ENCODE data around the gene LSM3. TPM values are rescaled to one million over a fixed set of nuclear protein-coding genes. Genes with fewer than 3 reads are reported as not detected.
A peak's percentile ranks its signal among the peaks of the same experiment; 100 is the strongest.

LSM3 gene
- total RNA-seq, 1 experiment from 2014 or later: 10.2 TPM

DNA sequence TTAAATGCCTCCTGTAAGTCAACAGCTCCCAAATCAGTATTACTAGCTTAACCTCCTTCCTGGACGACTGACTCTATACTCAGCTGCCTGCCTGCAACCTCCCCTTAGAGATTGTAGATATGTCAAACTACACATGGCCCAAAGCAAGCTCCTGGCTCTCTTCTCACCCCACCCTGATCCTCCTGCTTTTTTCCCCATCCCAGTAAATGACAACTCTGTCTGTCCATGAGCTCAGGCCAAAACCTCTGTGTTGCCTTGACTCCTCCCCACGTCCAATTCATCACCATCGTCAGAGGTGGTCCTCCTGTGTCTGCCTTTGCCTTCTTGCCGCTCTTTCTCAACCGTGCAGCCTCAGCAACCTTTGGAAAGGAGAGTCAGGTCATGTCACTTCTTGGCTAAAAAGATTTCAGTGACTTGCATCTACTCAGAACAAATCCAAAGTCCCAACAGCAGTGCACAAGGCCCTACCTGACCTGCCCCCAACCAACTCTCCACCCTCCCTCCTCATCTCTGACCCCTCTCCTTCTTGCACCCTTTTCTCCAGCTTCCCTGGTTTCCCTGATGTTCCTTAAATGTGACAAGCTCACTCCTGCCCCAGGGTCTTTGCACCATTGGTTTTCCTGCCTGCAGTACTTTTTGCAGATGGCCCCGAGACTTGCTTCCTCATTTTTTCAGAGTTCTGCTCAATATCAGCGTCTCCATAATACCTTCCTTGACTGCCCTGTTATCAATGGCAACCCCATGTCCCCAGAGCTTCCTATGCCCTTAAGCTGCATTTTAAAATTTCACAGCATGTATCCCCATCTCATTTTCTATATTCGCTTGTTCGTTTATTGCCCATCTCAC is 52.8 kb downstream of the LSM3 start:
- no TSS peak for BruUV-seq (replicated peaks)
- POLR2A ChIA-PET: interaction anchor here (0.6 to 1.2 kb wide), 2 partner anchors 11 to 369 kb away, joined by 3 read pairs; no protein-coding TSS in a partner anchor

DNA sequence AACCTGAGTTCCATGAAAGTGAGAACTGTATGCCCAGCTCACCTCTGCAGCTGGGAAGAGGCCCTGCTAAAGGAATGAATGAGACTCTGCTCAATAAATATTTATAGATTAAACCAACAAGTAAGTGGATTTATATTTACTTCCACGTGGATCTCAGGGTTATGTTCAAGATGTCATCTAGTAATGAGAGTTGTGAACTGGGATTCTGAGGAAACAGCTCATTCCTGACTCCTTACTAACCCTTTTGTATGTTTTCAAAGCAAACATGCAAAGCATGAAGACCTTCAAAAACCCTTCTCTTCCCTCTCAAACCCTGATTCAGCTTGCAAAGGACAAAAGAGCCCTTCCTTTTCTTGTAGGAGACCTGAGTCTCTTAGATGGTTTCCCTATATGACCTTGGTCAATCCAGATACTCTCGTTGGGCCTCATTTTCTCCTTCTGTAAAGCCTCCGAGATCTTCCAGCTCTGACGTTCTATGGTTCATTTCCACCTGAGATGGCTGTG is 53.4 kb downstream of the LSM3 start:
- intact Hi-C loops (cut with micrococcal nuclease): no loop called here
- H3K4me1 Mint-ChIP-seq (ENCODE audit: insufficient read depth, unreplicated experiment): peaks cover 20% of the 10 kb centered on the region
- TF ChIP-seq CTCF (IDR thresholded peaks at IDR 0.05; ENCODE audit: unreplicated experiment): no peak
- ChIA-PET CTCF (interaction anchor here (0.7 to 2.9 kb wide), 6 partner anchors 10 to 236 kb away, joined by 3 to 20 read pairs (median 6); no protein-coding TSS in a partner anchor), POLR2A (interaction anchor here (1.2 kb wide), 1 partner anchor 10 kb away, joined by 3 read pairs; no protein-coding TSS in a partner anchor)
- H3K4me3 Mint-ChIP-seq (ENCODE audit: unreplicated experiment): no peak overlapping the region
- peaks cover 8% of the 10 kb centered on the region for H3K9me3 Mint-ChIP-seq (ENCODE audit: unreplicated experiment)
- no TSS peak for BruUV-seq (replicated peaks)
- H3K36me3 Mint-ChIP-seq (ENCODE audit: insufficient read depth, unreplicated experiment): peaks cover 5% of the 10 kb centered on the region
- no peak overlapping the region for H3K27ac Mint-ChIP-seq (ENCODE audit: low read depth, unreplicated experiment)
- DNase-seq (ENCODE audit: unreplicated experiment): no peak
- no peaks in the 10 kb centered on the region for H3K27me3 Mint-ChIP-seq (ENCODE audit: insufficient read depth, unreplicated experiment)

More for the DNA sequence above, 52.8 kb downstream of the LSM3 start:
- Mint-ChIP-seq H3K4me3 (ENCODE audit: unreplicated experiment) (no peak overlapping the region), H3K9me3 (ENCODE audit: unreplicated experiment) (peaks cover 8% of the 10 kb centered on the region), H3K27ac (ENCODE audit: low read depth, unreplicated experiment) (no peak overlapping the region), H3K27me3 (ENCODE audit: insufficient read depth, unreplicated experiment) (no peaks in the 10 kb centered on the region), H3K36me3 (ENCODE audit: insufficient read depth, unreplicated experiment) (peaks cover 5% of the 10 kb centered on the region), H3K4me1 (ENCODE audit: insufficient read depth, unreplicated experiment) (peaks cover 20% of the 10 kb centered on the region)
- no peak for DNase-seq (ENCODE audit: unreplicated experiment)
- CTCF ChIA-PET: interaction anchor here (0.6 to 2.9 kb wide), 6 partner anchors 9 to 236 kb away, joined by 3 to 20 read pairs (median 6); no protein-coding TSS in a partner anchor
- TF ChIP-seq CTCF (IDR thresholded peaks at IDR 0.05; ENCODE audit: unreplicated experiment): no peak
- intact Hi-C loops (cut with micrococcal nuclease): no loop called here

GRCh38 chr3:14234251-14235002 is 55.8 kb downstream of the LSM3 start:
- Mint-ChIP-seq H3K27ac (ENCODE audit: low read depth, unreplicated experiment) (peak overlapping the region; percentile 68), H3K4me1 (ENCODE audit: insufficient read depth, unreplicated experiment) (peaks cover 15% of the 10 kb centered on the region), H3K27me3 (ENCODE audit: insufficient read depth, unreplicated experiment) (no peaks in the 10 kb centered on the region), H3K9me3 (ENCODE audit: unreplicated experiment) (peaks cover 8% of the 10 kb centered on the region), H3K36me3 (ENCODE audit: insufficient read depth, unreplicated experiment) (no peaks in the 10 kb centered on the region), H3K4me3 (ENCODE audit: unreplicated experiment) (peak overlapping the region; percentile 10)
- DNase-seq (ENCODE audit: unreplicated experiment): peak; percentile 85
- ChIA-PET POLR2A (interaction anchor here (0.6 to 2.0 kb wide), 8 partner anchors 12 to 335 kb away, joined by 3 to 8 read pairs (median 4); partner anchors contain the start of genes LSM3 and XPC), CTCF (interaction anchor here (0.6 to 3.1 kb wide), 4 partner anchors 9 to 33 kb away, joined by 3 to 21 read pairs (median 5); no protein-coding TSS in a partner anchor)
- intact Hi-C loops (cut with micrococcal nuclease): no loop called here
- BruUV-seq (replicated peaks): no TSS peak
- TF ChIP-seq CTCF (IDR thresholded peaks at IDR 0.05; ENCODE audit: unreplicated experiment): no peak

All from MCF 10A (cell line).